DOHH2 (cell line): Measurements from ENCODE around the gene GPC1.

Experiments used
- EZH2phosphoT487 ChIP-seq: fragments of 200-600 bp; sonication (generic); IDR thresholded peaks from 2 replicates; pipeline ENCODE4 v1.6.1; 2017; ENCODE audit warnings: borderline replicate concordance, mild to moderate bottlenecking, antibody characterized with exemption, low read length, moderate library complexity, mixed read lengths
- TF ChIP-seq, protein P1 (sequence below): fragments of 200-600 bp; sonication (generic); IDR thresholded peaks from one replicate; pipeline ENCODE4 v1.5.1; 2014; ENCODE audit warnings: antibody characterized with exemption, mild to moderate bottlenecking, low read depth, low read length; ENCODE audit not compliant: poor library complexity, severe bottlenecking

DNA sequence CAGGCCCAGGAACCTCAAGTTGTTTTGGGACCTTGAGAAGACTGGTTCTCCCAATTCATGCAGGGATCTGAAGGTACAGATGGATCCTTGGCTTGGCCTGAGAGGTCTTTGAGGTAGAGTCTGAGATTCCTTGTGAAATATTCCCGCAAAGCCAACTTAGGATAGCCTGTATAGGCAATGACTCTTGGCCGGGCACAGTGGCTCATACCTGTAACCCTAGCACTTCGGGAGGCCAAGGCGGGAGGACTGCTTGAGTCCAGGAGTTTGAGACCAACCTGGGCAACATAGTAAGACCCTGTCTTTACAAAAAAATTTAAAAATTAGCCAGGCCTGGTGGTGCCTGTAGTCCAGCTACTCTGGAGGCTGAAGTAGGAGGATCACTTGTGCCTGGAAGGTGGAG lies 81.9 kb downstream of the GPC1 start:
- TF ChIP-seq, protein P1, sequence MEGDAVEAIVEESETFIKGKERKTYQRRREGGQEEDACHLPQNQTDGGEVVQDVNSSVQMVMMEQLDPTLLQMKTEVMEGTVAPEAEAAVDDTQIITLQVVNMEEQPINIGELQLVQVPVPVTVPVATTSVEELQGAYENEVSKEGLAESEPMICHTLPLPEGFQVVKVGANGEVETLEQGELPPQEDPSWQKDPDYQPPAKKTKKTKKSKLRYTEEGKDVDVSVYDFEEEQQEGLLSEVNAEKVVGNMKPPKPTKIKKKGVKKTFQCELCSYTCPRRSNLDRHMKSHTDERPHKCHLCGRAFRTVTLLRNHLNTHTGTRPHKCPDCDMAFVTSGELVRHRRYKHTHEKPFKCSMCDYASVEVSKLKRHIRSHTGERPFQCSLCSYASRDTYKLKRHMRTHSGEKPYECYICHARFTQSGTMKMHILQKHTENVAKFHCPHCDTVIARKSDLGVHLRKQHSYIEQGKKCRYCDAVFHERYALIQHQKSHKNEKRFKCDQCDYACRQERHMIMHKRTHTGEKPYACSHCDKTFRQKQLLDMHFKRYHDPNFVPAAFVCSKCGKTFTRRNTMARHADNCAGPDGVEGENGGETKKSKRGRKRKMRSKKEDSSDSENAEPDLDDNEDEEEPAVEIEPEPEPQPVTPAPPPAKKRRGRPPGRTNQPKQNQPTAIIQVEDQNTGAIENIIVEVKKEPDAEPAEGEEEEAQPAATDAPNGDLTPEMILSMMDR: no peak
- no peak for TF ChIP-seq EZH2phosphoT487
